ENCODE data around the gene SLC38A4. TPM values are rescaled to one million over a fixed set of nuclear protein-coding genes. Genes with fewer than 3 reads are reported as not detected.

Gene SLC38A4
- total RNA-seq, 1 donor from 2014 or later = 0.27 TPM

DNA sequence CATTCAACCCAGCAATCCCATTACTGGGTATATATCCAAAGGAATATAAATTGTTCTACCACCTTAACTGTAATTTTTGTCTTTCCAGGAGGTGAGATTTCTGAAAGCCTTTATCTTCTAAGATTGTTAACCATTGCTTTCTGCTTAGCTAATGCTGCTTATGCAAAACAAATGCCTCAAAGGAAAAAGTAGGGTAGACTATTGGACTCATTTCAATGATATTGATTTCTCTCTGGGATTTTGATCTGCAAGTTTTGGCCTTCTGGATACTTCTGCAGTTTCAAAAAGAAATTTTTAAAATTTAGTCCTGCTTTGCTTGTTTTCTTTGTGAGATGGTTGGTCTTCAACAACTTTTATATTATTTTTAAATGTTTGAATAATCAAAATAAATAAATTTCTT is 108.6 kb downstream of the SLC38A4 start:
- no peak overlapping the region for H3K27ac ChIP-seq (replicated peaks)
- TF ChIP-seq, protein P1, sequence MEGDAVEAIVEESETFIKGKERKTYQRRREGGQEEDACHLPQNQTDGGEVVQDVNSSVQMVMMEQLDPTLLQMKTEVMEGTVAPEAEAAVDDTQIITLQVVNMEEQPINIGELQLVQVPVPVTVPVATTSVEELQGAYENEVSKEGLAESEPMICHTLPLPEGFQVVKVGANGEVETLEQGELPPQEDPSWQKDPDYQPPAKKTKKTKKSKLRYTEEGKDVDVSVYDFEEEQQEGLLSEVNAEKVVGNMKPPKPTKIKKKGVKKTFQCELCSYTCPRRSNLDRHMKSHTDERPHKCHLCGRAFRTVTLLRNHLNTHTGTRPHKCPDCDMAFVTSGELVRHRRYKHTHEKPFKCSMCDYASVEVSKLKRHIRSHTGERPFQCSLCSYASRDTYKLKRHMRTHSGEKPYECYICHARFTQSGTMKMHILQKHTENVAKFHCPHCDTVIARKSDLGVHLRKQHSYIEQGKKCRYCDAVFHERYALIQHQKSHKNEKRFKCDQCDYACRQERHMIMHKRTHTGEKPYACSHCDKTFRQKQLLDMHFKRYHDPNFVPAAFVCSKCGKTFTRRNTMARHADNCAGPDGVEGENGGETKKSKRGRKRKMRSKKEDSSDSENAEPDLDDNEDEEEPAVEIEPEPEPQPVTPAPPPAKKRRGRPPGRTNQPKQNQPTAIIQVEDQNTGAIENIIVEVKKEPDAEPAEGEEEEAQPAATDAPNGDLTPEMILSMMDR (IDR thresholded peaks at IDR 0.05; ENCODE audit: borderline replicate concordance) = no peak

More for the DNA sequence above, 108.6 kb downstream of the SLC38A4 start:
- intact Hi-C loops (cut with micrococcal nuclease) = no loop called here
- no peak for DNase-seq
- no peaks in the 10 kb centered on the region for H3K9me3 ChIP-seq (replicated peaks)
- no peaks in the 10 kb centered on the region for H3K27me3 ChIP-seq (ENCODE audit: low read depth)
- peaks cover 8% of the 10 kb centered on the region for H3K4me1 ChIP-seq
- H3K4me3 ChIP-seq = no peak overlapping the region
- H3K36me3 ChIP-seq = no peaks in the 10 kb centered on the region

Data from left ventricle myocardium inferior (tissue), 1 donor.